ENCODE results near the gene RASAL3. TPM values are rescaled to one million over a fixed set of nuclear protein-coding genes. Genes with fewer than 3 reads are reported as not detected.
A peak's percentile ranks its signal among the peaks of the same experiment; 100 is the strongest.

Gene RASAL3
- total and polyA plus RNA-seq, 2 of the 4 experiments (the other 2 are of a cell fraction): 0.07 TPM; not detected in 1

GRCh38 chr19:15433519-15434069 is 30.8 kb downstream of the RASAL3 start:
- Histone ChIP-seq H2BK20ac (ENCODE audit: low read depth, low read length) (no peak overlapping the region), H2BK5ac (ENCODE audit: low read depth, low read length, poor library complexity, severe bottlenecking) (peak overlapping the region; percentile 14), H3K4me2 (ENCODE audit: low read depth, low read length) (peak overlapping the region; percentile 67), H4K20me1 (ENCODE audit: insufficient read depth, low read length) (peaks cover 32% of the 10 kb centered on the region; the same call in 1 of the 2 replicates), H3K18ac (ENCODE audit: low read depth, low read length) (no peak overlapping the region), H2BK15ac (ENCODE audit: low read depth, low read length) (no peak overlapping the region), H3K79me1 (ENCODE audit: low read depth in 1 of 2, low read length in 2 of 2) (peaks cover 7 to 32% of the 10 kb centered on the region in 2 experiments; a peak in 3 of 4 replicates), H2AK5ac (ENCODE audit: low read depth, low read length) (peak overlapping the region; percentile 37; the same call in 1 of the 2 replicates), H4K5ac (ENCODE audit: low read depth, low read length) (peak overlapping the region; percentile 56), H3K4me1 (ENCODE audit: control insufficient read depth, insufficient read depth, low read length) (peaks cover 32% of the 10 kb centered on the region), H3K4me3 (ENCODE audit: insufficient read depth, low read depth, low read length) (peak overlapping the region; percentile 1), H3K9me3 (ENCODE audit: control insufficient read depth, insufficient read depth, low read length) (no peaks in the 10 kb centered on the region), H4K8ac (ENCODE audit: low read depth in 2 of 2, low read length in 2 of 2) (peak overlapping the region; percentile 87 to 90; a peak in 3 of 4 replicates), H3K27ac (ENCODE audit: insufficient read depth, low read length) (peak overlapping the region; percentile 5; the same call in 1 of the 2 replicates), H2AFZ (replicated peaks; ENCODE audit: low read length, poor library complexity) (peak overlapping the region; percentile 97), H2BK120ac (ENCODE audit: low read depth, low read length) (peak overlapping the region; percentile 16), H3K36me3 (ENCODE audit: control insufficient read depth, insufficient read depth, low read length) (peaks cover 8% of the 10 kb centered on the region; the same call in 1 of the 2 replicates), H3K23ac (ENCODE audit: low read depth, low read length) (peak overlapping the region; percentile 21; the same call in 1 of the 2 replicates), H4K91ac (ENCODE audit: insufficient read depth, low read depth, low read length) (peak overlapping the region; percentile 46; the same call in 1 of the 2 replicates), H3K4ac (ENCODE audit: low read depth, low read length) (peak overlapping the region; percentile 59), H3K9me1 (ENCODE audit: insufficient read depth, low read length) (peaks cover 12% of the 10 kb centered on the region; the same call in 1 of the 2 replicates), H3K27me3 (ENCODE audit: control insufficient read depth, insufficient read depth, low read length) (no peaks in the 10 kb centered on the region), H3K9ac (ENCODE audit: low read depth, low read length) (no peak overlapping the region), H3K56ac (ENCODE audit: extremely low read depth, insufficient read depth, low read length) (no peak overlapping the region), H2AK9ac (replicated peaks; ENCODE audit: low read depth, low read length, poor library complexity) (peak overlapping the region; percentile 97), H3K14ac (replicated peaks; ENCODE audit: low read depth, low read length) (peak overlapping the region; percentile 47)
- no peak for TF ChIP-seq MAZ (IDR thresholded peaks at IDR 0.05; ENCODE audit: borderline replicate concordance, low read depth, low read length)
- TF ChIP-seq CEBPB (IDR thresholded peaks at IDR 0.05; ENCODE audit: low read depth, low read length): no peak
- no peak for TF ChIP-seq ELK1 (IDR thresholded peaks at IDR 0.05; ENCODE audit: borderline replicate concordance, low read depth, low read length)
- no peak for TF ChIP-seq RAD21 (IDR thresholded peaks at IDR 0.05; ENCODE audit: low read length)
- no peak for TF ChIP-seq CTCF (conservative IDR thresholded peaks at IDR 0.05; ENCODE audit: low read depth, low read length)
- no peak for TF ChIP-seq SMC3 (IDR thresholded peaks at IDR 0.05; ENCODE audit: low read depth, low read length)
- no peak for TF ChIP-seq RFX5 (IDR thresholded peaks at IDR 0.05; ENCODE audit: low read depth, low read length)
- no peak for TF ChIP-seq POLR2A (IDR thresholded peaks at IDR 0.05; ENCODE audit: low read depth, low read length)
- no peak for TF ChIP-seq USF2 (IDR thresholded peaks at IDR 0.05; ENCODE audit: low read depth, low read length)
- no peak for TF ChIP-seq BHLHE40 (IDR thresholded peaks at IDR 0.05; ENCODE audit: low read depth, low read length)
- no peak for TF ChIP-seq CHD1 (IDR thresholded peaks at IDR 0.05; ENCODE audit: low read depth, low read length)
- no peak for TF ChIP-seq MXI1 (IDR thresholded peaks at IDR 0.05; ENCODE audit: borderline replicate concordance, low read depth, low read length)
- ChIA-PET POLR2A (ENCODE audit: unreplicated experiment) (interaction anchor here (0.5 to 1.4 kb wide), 2 partner anchors 15 to 125 kb away, joined by 3 to 4 read pairs; partner anchors contain the start of gene AKAP8L), CTCF (interaction anchor here (1.3 kb wide), 1 partner anchor 307 kb away, joined by 4 read pairs; no protein-coding TSS in a partner anchor)
- intact Hi-C loops (cut with micrococcal nuclease): loop anchor here (5.0 kb wide), 1 partner anchor 124 kb away; no protein-coding TSS in a partner anchor
- dilution Hi-C loops (cut with HindIII; ENCODE audit: low sequenced_read_pairs, unreplicated experiment): no loop called here
- no CpG with 5 or more reads among the region's 8 CpGs for WGBS, 2 experiments (ENCODE audit: extremely low coverage in 2 of 2, insufficient read length in 1 of 2)
- DNase-seq (no peak), ATAC-seq (ENCODE audit: low read depth) (no peak)
- in situ Hi-C loops (cut with MboI; ENCODE audit: low sequenced_read_pairs): loop anchor here (25.0 kb wide), 1 partner anchor 871 kb away; the partner anchor contains the start of gene NDUFB7
- BruUV-seq (replicated peaks): no TSS peak
